NCI-H748 (cell line): ENCODE results near the gene NTRK3.

Experiments
- DNase-seq: peaks from one replicate; lab custom pipeline; 2025; ENCODE audit not compliant: unreplicated experiment; lab: John Stamatoyannopoulos, UW

Gene NTRK3

GRCh38 chr15:88011533-88011932 lies 245.0 kb downstream of the NTRK3 start:
- DNase-seq, result no peak

DNA sequence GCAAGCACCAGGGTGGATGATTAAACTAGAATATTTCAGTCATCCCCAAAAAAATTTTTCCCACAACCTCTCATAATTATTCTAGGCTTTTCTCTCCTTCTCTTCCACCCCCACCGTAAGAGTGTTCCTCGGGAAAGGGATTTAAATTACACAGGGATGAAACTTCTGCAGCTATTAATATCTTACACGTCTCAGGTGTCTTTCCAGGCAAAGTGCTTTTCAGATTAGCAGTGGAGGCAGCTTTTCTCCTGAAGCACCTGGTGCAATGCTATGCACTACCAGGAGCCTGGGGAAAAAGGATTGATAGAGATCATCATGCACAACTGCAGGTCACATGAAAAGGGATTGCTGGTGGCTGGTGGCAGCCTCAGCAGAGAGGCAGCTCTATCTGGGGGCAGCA lies 250.4 kb downstream of the NTRK3 start:
- no peak for DNase-seq

DNA sequence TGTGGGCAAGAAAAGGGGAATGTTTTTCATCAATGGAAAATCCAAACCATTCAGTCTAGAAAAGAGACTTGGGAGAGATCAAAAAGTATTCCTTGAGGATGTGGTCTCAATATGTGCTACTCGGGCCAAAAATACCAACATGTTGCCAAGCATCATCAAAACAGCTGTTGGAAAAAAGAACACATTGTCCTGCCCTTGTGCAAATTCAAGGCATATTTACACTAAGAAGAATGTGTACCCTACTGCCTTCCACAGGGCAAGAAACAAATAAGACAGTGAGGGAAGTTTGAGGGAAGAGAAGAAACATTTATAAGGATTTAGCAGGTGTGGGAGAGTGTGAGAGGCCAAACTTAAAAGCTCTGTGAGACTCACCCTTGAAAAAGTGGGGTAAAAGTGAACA lies 252.1 kb downstream of the NTRK3 start:
- DNase-seq, result no peak

- peak; percentile 42 for DNase-seq
These were observed 252.8 kb downstream of the NTRK3 start for GRCh38 chr15:88003541-88004327.

DNA sequence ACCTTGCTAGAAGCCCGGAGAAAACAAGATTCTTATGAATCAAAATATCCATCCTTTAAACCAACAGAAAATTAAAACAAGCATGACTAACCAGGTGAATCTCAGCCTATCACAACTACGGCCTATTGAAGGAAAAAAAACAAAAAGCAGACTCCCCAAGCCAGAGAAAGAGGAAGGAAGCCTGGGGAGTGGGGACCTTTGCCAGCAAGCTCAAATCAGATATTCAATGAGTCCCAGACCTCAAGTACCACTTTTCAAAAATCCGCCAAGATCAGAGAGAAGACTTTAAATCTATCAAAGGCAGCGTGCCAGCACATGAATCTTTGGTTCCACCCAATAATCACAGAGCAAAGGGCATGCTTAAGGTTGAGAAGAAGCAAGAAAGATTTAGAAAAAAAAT lies 253.8 kb downstream of the NTRK3 start:
- DNase-seq, result no peak

DNA sequence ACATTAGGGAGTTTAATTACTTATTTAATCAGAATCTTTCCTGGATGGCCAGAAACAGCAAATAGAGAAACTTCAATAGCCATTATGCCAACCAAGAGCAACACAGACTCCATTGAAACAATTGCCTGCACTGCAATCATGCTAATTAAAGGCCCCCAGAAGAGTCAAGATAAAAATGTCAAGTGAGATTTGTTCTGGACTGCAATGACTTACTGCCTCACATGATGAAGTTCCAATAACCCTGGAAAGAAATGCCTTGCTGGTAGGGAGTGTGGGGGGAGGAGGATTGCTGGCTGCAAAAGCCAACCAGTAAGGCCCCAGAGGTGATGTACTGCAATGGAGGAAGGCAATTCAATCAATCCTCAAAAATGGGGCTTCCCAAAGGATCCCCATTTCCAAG lies 257.9 kb downstream of the NTRK3 start:
- no peak for DNase-seq

GRCh38 chr15:87986776-87987175 lies 269.8 kb downstream of the NTRK3 start:
- peak; percentile 1 for DNase-seq

- DNase-seq, result no peak
These were observed 271.1 kb downstream of the NTRK3 start for GRCh38 chr15:87985451-87985850.

GRCh38 chr15:87981969-87982368 lies 274.6 kb downstream of the NTRK3 start:
- no peak for DNase-seq

- no peak for DNase-seq
These were observed 278.6 kb downstream of the NTRK3 start for GRCh38 chr15:87977907-87978306.

DNA sequence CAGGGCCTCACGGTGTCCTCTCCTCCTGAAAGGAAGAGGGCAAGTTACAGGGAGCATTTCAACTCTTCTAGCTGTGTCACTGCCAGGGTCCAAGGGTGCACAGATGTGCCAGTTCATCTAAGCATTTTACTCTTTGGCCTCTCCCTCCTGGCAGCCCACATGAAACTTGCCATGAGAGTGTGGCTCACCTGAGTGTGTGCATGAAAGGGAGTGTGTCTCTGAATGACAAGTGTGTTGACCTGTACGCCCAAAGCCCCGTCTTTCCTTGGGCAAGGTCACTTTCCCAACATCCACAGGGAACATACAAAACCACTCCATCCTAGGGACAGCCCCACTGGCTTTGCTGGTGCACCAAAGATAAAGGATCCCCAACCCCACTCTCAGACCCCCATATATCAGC lies 280.0 kb downstream of the NTRK3 start:
- DNase-seq, result no peak

DNA sequence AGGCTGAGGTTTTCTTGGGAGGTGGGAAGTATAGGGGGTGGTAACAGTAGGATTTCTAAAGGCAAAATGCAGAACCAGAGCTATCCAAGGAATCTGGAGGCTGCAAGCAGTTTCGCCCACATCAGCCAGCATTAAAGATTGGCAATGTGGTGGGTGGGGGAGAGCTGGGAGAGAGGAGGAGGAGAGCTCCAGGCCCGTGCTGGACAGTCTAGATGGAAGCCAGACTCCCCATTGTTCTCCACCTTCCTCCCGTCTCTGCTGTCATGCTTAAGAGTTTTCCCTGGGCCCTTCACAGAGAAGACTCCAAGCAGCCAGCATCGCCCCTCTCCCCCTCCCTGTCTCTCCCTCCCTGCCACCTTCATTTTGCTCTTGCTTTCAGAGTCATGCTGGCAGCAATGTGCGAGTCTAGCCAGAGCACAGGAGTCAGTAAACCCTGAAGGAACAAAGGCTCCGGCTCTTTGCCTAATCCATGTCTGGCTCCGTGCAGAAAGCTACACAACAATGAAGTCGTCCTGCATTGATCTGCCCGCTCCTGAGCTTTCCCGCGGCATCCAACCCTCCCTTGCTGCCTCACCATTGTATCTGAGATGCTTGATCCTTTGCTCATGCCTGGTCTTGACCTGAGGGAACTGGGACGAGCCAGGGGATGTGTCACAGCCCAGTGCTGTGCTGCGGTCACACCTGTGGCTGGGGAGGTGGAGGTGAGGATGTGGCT lies 282.9 kb downstream of the NTRK3 start:
- DNase-seq, result no peak

DNA sequence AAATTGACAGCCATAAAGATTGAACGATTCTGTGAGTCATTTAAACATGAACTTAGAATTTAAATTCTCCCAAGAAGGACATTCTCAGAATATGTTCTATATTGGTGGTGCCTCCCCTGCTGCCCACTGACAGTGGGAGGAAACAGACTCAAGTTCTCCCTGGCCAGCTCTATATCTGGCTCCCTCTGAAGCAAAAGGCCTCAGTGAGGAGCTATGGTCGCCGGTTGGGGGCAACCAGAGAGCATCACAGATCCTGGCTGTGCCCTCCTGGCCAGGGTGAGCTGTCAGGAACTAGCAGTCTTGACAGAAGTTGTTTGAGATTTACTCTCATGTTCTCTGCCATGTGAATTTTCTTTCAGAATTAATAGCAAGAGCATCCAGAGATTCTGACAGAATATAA lies 285.5 kb downstream of the NTRK3 start:
- no peak for DNase-seq

GRCh38 chr15:87967951-87968350 lies 288.6 kb downstream of the NTRK3 start:
- DNase-seq, result no peak

DNA sequence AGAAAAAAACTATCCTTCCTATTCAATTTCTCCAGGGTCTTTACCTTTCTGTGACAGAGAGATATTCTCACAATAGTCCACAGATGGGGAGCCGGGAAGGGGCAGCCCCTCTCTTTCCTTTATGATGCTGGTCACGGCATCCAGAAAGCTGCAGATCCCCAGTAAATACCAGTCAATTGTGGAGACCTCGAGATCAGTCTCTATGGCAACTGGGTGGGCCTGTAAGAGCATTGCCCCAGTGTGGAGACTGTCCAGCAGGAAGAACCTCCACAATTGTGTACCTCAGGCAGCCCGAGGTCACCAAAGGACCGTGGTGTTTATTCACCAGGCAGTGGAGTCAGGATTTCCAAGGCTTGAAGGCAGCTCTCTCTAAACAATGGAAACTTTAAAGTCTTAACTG lies 291.2 kb downstream of the NTRK3 start:
- no peak for DNase-seq

DNA sequence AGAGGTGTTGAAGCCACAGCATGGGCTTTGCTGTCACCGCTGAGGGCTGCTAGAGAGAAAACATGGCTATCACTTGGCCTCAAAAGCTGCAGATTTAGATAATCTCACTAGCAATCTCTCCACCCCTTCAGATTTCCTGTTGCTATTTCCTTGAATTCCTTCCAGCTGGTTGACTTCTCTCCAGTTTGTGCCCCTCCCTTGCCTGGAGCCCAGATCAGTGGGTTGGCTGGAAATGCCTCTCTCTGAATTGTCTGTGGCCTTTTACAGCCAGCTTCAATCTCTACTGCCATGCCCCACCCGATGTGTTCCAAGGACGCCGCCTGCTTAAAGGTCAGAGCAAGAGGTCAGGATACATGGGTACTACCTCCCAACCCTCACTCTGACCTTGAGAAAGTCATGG lies 294.1 kb downstream of the NTRK3 start:
- no peak for DNase-seq

DNA sequence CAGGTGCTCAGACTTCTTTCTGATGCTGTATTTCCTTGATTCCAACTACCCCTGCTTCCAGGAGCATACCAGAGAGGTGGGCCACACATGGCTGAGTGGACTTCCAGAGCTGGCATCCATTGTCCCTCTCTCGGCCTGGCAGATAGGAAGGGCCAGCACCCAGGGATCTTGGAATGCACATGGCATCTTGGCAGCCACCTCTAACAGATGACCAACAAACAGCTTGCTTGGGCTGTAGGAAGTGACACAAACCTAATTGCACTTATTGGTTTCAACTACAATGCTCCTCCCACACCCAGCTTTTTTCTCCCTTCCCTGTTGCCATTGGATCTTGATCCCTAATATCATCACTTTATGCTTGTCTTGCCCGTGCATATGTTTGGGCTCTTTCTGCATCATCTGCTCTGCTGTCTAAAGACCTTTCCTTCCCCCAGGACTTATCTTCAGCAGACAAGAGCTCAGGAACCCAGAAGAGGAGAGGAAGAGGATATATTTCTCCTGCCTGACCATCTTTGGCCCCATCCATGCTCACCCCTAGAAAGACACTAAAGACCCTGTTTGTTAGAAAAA lies 294.6 kb downstream of the NTRK3 start:
- no peak for DNase-seq

- DNase-seq, result no peak
These were observed 296.9 kb downstream of the NTRK3 start for GRCh38 chr15:87959662-87960061.

- DNase-seq, result peak; percentile 81
These were observed 297.5 kb downstream of the NTRK3 start for GRCh38 chr15:87959080-87959479.

DNA sequence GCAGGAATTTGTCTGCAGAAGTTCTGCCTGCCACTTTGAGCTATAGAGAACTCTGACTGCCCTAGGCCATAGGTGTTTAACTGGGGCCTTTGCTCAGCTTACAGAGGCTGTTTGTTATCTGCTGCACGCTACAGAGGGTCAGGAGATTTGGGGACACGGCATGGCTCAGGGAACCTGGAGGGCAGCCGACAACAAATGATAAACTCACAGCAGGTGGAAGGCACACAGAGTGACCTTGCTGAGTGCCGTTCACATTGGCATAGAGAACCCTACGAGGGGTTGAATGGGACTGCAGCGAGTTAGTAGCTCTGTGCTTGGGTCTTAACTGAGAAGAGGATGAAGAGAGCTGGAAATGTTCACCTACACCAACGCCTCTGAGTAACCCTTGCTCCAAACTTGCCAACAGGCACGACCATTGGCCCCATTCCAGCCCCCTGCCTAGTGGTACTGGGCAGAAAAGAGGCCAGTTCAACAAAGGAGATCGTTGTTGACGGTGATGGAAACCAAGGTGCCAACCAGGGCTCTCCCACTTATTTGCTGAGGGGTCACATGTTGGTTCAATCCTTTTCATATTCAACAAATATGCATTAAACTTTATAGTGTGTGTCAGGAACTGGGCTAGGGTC lies 301.1 kb downstream of the NTRK3 start:
- DNase-seq, result no peak

GRCh38 chr15:87954793-87955192 lies 301.7 kb downstream of the NTRK3 start:
- DNase-seq, result no peak
